HG02981 (cell line): ENCODE results near the gene MICAL2.

Source experiments
- ATAC-seq: cut with Tn5 transposase; IDR thresholded peaks from one replicate; pipeline ENCODE4 v1.9.1; 2021; ENCODE audit warnings: mild to moderate bottlenecking, moderate library complexity; ENCODE audit not compliant: unreplicated experiment

Gene MICAL2

DNA sequence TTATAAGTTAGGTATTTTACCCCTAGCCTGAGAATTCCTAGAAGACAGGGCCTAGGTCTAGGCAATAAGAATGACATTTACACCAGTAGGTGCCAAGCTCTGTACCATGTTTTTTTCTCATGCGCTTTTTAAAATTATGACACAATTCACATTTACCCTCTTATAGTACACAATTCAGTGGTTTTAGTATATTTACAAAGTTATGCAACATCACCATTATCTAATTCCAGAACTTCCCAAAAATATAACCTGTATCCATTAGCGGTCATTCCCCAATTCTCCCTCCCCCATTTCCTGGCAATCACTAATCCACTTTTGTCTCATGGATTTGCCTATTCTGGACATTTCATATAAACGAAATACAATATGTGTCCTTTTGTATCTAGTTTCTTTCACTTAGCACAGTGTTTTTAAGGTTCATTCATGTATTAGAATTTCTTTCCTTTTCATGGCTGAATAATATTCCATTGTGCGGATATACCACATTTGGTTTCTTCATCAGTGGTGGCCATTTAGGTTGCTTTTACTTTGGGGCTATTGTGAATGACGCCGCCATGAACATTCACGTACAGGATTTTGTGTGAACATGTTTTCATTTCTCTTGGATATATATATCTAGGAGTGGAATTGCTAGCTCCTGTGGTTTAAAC, 92.4 kb downstream of the MICAL2 start:
- no peak for ATAC-seq

DNA sequence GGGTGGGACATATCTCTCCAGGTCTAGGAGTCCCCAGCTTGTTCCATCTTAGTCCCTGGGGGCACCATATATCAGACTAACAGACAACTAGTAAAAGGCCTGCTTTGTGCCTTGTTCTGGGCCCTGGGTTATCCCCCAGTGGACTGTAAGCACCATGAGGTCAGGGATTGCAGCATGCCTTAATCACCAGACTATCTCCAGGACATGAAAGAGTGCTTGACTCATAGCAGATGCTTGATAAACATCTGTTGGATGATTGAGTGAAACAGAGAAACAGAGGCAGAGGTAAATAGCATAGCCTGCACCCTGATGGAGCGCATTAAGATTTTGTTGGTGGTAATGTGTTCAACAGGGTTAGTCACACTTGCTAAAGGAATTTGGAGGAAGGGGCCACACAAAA, 94.1 kb downstream of the MICAL2 start:
- ATAC-seq, result no peak

DNA sequence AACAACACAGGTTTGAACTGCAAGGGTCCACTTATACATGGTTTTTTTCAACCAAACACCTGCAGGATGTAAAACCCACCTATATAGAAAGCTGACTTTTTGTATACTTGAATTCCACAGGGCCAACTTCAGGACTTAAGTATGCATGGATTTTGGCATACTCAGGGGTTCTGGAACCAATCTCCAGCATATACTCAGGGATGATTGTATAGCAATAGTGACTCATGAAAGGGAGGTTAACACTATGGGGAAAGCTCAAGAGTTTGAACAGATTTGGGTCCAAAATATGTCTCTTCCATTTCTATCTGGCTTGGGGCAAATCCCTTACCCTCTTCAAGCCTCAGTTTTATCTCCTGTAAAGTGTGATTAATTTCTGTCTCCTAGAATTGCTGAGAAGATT, 94.9 kb downstream of the MICAL2 start:
- no peak for ATAC-seq

DNA sequence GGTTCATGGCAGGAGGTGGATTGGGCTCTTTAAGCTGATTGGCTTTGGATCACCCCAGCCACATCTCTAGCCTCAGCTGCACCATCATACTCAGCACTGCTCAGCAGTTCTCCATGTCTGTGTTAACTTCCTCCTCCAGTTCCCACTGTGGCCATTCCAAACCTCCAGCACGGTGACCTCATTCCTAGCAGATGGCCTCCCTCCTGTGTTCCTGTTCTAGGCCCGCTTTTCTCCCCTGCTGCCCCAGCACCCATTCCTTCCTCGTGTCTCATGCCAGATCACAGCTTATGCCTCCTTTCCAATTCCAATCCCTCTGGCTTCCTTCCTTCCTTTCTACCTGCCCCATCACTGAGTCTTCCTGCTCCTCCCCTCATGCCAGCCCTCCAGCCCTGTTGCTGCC, 96.1 kb downstream of the MICAL2 start:
- ATAC-seq, result no peak

DNA sequence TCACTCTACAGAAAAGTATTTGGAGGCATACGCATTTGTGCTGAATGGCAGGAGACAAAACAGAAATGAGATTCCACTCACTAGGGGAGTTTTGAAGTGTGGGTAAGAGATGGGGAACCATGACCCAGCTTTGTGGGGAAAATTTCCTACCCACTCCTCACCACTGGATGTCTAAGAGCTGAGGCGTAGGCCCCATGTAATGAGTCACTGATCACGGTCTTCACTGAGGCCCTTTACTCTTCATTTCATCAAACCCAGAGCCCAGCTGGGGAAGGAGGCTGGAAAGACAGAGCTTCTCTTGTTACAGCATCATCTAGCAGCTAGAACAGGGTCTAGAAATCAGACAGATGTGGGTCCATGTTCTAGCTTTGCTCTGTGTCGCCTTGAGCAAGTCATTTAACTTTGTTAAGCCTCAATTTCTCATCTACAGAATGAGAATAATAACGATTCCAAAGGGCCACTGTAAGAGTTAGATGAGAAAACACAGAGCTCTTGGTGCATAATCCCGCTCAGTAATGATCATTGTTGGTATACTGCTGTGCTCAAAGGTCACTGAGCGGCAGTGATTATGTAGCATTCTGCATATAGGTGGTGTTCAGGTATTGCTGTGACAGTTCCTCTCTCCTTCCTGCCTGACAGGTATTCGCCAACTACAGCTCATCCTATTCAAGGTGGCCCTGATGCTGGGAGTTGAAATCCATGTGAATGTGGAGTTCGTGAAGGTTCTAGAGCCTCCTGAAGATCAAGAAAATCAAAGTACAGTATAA, 97.2 kb downstream of the MICAL2 start:
- ATAC-seq, result no peak

DNA sequence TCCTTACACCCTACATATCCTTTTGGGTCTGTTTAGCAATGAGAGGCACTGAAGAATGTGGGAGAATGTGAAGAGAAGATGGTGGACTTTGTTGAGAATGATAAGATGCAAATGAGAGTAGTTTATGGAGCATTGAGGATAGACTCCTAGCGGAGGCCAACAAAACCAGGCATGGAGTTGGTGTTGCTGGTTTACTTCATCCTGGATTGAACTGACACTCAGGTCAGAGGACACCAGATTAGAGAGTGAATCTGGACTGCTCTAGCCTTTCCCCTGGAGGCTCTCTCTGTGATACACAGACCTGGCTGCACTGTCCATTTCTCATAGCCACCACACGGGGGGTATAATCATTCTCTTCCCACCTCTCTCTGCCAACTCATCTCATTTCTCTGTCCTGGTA, 98.7 kb downstream of the MICAL2 start:
- ATAC-seq, result no peak

DNA sequence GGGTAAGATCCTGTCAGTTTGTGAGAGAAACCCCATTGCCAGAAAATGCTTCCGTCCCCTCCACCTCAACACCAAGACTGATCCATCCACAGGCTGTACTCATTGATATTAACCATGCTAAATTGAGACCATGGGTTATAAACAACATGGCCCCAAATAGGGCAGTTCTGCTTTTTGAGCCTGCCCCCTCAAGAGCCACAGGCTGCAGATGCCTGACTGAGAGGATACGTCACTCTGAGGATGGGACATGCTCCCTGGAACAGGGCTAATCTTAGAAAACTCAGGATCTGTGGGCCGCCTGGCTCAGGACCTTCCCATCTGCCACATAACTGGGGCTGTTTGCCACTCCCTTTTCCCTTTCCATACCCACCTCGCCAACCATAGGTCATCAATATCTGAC, 99.8 kb downstream of the MICAL2 start:
- no peak for ATAC-seq

DNA sequence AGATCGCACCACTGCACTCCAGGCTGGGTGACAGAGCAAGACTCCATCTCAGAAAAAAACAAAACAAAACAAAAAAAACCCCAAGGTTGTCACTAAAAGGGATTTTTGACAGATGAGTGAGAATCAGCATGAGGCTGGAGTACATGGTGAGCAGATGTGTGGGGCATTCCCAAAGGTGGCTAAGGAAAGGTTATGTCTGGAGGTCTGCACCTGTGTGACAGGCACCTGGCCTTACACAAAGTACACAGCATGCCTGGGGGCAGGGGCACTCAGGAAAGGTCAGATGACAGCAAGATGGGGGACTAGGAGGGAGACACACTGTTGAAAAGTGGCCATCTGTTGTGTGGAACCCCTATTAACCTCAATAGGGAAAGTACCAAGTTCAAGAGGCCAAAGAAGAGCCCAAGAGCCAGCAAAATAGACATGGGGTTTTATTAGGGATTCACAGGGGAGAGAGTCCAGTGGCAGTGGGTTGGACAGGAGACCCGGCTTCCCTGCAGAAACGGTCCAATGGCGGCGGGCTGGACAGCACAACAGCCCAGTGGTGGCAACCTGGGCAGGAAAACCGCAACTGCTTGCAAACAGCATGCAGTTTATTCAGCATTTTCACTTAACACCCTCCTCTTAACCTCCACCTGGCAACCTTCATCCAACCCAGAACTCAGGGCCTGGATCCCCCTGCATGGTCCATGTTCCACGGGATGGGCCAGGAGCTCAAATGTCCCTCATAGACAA, 101.1 kb downstream of the MICAL2 start:
- ATAC-seq, result no peak

DNA sequence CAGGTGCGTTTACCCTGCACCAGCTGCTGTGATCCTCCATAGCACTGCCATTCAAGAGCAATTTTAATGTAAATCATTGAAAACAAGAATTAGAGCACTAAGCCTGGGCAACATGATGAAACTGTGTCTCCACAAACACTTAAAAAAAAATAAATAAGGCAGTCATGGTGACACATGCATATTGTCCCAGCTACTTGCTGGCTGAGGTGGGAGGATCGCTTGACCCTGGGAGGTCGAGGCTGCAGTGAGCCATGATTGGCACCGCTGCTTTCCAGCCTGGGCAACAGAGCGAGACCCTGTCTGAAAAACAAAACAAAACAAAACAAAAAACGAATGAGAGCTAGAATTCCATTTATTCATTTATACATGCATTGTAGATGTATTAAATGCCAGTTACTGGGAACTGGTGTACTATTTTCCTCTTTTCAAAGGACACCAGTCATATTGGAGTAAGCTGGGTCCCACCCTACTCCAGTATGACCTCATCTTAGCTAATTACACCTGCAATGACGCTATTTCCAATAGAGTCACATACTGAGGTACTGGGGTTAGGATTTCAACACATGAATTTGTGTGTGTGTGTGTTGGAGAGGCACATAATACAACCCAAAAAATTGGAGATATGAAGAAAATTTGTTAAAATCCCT, 101.9 kb downstream of the MICAL2 start:
- ATAC-seq, result no peak

DNA sequence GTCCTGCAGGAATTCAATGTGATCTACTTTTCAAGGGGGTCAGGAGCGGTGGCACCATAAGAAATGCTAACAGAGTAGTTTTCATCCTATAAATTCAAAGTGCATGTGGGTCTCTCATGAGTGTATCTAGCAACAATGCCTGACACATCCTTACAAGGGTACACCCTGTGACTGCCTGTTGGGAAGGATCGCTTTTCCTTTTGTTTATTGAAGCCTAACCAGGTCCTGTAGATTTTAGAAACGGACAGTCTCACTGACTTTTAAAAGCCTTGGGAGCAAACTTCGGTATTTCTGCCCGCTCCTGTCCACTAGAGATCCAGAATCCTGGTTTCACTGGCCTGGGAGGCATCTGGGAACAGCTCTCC, 102.4 kb downstream of the MICAL2 start:
- no peak for ATAC-seq

DNA sequence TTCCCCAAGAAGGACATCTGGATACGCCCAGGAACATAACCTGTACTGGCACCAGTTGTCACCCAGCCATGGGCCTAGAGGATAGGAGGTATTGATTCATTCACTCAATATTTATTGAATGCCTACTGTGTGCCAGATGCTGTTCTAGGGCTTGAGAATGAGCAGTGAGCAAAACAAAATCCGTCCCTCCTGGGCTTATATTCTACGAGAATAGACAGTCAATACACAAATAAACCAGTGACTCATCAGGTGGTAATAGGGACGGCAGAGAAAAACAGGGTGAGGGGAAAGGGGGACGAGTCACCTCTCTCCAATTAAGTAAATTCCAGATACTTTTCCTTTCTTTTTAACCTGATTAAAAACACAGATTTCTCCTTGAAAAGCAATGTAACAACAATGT, 103.5 kb downstream of the MICAL2 start:
- no peak for ATAC-seq

DNA sequence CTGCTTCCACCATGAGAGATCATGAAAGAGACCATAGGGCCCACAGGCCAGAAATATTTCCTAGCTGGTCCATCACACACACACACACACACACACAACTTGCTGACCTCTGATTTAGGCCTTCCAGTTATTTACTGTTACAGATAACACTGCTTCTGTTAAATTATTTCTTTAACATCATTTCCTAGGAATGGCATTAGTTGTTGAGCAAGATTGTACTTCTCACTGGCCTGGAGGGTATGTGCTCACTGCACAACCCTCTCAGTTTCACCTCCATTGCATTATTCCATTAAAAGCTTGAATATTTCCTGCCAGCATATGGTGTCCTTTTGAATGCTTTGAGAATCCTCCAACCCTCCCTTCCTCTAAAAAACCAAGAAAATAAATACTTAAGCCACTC, 104.4 kb downstream of the MICAL2 start:
- no peak for ATAC-seq

DNA sequence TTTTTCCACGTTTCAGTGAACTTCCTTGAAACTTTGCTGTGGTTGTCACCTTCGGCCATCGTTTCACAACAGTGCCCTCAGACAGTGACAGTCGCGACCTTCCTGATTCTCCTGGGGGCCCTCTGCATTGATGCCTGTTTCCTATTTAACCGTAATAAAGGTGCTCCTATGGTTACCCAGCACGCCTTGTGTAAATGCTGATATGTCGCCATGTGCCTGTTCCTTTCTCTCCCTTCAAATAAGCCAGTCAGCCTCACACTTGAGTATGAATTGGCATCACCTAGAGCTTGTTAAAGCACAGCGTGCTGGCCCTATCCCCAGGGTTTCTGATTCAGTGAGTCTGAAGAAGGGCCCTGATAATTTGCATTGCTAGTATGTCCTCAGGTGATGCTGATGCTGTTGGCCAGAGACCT, 104.8 kb downstream of the MICAL2 start:
- no peak for ATAC-seq

DNA sequence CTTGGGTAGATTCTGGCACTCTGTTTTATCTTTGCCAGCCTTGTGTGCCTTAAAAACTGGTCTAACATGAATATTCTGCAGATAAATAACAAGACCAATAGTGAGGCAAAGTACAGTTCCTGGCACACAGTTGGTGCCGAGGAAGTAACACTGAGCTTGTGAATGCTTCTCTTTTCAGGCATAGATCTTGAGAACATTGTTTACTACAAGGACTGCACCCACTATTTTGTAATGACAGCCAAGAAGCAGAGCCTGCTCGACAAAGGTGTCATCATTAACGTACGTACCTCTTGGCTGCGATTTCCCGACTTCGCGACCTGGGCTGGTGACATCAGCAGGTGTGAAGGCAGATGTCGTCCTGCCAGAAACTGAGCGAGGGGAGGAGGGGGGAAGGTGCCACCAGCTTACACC, 105.7 kb downstream of the MICAL2 start:
- ATAC-seq, result no peak

DNA sequence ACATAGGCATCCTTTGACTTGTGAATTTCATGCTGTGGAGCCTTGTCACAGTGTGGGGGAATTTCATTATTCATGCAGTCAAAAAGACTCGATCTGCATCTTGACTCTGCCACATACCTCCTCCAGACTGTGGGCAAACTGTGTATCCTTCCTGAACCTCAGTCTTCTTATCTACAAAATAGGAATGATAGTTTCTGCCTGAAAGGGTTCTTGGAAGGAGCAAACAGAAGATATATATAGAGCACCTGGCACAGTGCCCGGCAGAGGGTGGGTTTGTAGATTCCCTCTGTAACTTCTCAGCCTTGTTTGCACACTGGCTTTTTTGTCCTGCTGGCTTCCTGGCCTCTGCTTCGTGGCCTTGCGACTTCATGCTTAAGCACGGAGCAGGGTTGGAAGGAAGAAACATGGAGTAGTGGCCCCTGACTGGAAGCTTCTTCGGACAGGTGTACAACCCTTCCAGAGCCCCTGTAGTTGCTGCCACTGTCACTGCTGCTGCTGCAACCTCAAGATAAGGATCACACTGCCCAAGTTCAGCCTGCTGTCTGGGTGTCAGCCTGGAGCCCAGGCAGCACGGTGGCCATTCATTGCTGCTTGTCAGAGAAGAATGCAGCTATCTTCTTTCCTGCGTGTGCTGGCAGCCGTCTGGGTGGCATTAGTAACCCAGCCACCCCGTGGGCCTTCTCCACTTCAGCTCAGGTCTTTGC, 106.4 kb downstream of the MICAL2 start:
- ATAC-seq, result no peak

DNA sequence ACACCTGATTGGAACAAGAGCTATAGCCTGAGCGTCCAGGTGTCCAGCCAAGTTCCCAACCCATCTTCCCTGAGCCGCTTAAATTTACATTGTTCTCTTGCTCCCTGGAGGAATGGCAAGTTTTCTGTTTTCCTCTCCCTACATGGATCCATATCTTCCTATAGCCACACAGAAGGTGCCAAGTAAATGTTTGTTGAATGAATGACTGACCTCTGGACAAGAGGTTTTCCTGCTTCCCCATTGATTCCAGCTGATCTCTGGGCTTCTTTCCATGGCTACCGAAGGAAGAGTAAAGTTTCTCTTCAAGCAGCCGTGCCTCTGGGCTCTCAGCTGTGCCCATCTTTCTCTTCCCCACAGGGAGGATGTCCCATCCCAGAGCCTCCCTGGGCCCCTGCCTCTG, 107.5 kb downstream of the MICAL2 start:
- no peak for ATAC-seq

DNA sequence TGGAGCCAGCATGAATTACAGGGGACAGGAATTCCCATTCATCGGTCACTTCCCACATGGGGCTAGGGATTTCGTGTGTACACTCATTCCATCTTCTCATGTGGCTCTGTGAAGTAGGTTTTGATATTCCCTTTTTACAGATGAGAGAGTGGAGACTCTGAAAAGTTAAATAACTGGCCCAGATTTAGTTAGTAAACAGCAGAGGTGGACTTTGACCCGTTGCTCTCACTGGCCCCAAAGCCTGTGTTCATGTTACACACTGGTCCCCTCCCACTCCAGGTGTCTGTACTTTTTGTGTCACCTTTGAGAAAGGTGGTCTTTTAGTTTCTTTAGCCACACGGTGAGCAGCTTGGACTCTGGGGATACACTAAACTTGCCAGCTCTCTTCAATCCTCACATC, 108.5 kb downstream of the MICAL2 start:
- ATAC-seq, result no peak

DNA sequence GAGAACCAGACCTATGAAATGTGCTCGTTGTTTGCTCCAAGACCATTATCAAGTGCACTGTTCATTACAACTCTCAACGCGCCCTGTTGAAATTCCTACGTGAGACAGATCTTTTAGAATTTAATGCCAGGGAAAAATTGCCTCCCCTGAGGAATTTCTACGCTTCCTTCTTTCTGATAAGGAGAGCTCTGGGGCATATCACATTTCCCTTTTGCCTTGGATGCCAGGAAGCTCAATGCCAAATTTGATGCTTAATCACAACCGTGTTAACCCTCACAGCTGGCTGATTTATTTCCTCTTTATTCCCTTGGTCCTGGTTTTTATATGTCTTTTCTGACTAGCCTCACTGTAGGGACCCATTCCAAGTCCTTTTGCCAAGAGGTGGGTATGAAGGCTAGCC, 109.4 kb downstream of the MICAL2 start:
- ATAC-seq, result no peak

DNA sequence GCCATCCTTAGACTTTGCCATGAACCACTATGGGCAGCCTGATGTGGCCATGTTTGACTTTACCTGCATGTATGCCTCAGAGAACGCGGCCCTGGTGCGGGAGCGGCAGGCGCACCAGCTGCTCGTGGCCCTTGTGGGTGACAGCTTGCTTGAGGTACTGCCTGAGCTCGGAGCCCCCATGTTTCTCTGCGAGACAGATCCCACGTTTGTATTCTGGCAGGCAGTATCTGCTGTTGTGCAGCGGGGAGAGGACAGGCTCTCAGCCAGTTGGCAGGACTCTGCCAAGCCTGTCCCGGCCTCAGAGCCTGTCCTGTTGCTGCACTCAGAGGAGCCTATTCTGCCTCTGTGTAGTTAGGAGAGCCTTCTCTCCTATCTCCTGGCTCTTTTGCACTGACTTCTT, 109.9 kb downstream of the MICAL2 start:
- ATAC-seq, result no peak

DNA sequence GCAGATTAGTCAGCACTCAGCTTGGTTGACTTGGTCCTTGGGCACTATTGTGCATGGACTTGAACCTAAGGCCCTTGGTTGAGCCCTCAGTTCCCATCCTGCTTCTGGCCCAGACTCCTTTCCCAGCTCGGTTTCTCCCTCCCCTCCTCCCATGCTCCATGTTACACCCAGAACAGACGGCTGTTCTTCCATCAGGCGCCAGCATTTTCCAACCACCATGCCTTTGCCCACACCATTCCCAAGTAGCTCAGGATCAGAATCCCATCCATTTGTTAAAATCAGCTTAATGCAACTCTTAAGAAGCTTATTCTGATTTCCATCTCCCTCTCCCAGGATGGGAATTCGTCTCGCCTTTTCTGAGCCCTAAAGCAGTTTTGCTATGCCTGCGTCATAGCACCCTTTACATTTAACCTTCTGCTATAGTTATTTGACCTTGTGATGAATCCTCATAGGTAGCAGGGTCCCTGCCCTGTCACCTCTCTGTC, 110.7 kb downstream of the MICAL2 start:
- ATAC-seq, result no peak
